ENCODE results near the gene HSD17B2.

The HSD17B2 gene

GRCh38 chr16:81994485-81994884 is 40.6 kb upstream of the HSD17B2 start:
- peaks cover 17% of the 10 kb centered on the region for H3K36me3 ChIP-seq (ENCODE audit: low read depth)
- peak; percentile 22 for TF ChIP-seq CTCF (IDR thresholded peaks at IDR 0.05; ENCODE audit: poor library complexity, severe bottlenecking)
- no peaks in the 10 kb centered on the region for H3K27me3 ChIP-seq (ENCODE audit: insufficient read depth, poor library complexity, severe bottlenecking)
- no peak for ATAC-seq (ENCODE audit: low read depth)
- no peaks in the 10 kb centered on the region for H3K9me3 ChIP-seq (ENCODE audit: severe bottlenecking)
- no peak overlapping the region for H3K4me3 ChIP-seq (ENCODE audit: severe bottlenecking)
- H3K4me1 ChIP-seq (ENCODE audit: insufficient read depth, poor library complexity, severe bottlenecking), result peaks cover 25% of the 10 kb centered on the region
- H3K27ac ChIP-seq (ENCODE audit: poor library complexity, severe bottlenecking), result no peak overlapping the region
- no peak for DNase-seq (ENCODE audit: low spot score)

- Histone ChIP-seq H3K27ac (ENCODE audit: poor library complexity, severe bottlenecking) (no peak overlapping the region), H3K9me3 (ENCODE audit: severe bottlenecking) (no peaks in the 10 kb centered on the region), H3K36me3 (ENCODE audit: low read depth) (peaks cover 27% of the 10 kb centered on the region), H3K4me3 (ENCODE audit: severe bottlenecking) (no peak overlapping the region), H3K27me3 (ENCODE audit: insufficient read depth, poor library complexity, severe bottlenecking) (no peaks in the 10 kb centered on the region), H3K4me1 (ENCODE audit: insufficient read depth, poor library complexity, severe bottlenecking) (peaks cover 25% of the 10 kb centered on the region)
- ATAC-seq (ENCODE audit: low read depth), result no peak
- TF ChIP-seq CTCF (IDR thresholded peaks at IDR 0.05; ENCODE audit: poor library complexity, severe bottlenecking), result no peak
- DNase-seq (ENCODE audit: low spot score), result no peak
These were observed 39.4 kb upstream of the HSD17B2 start for GRCh38 chr16:81995651-81996050.

- Histone ChIP-seq H3K27me3 (ENCODE audit: insufficient read depth, poor library complexity, severe bottlenecking) (no peaks in the 10 kb centered on the region), H3K4me3 (ENCODE audit: severe bottlenecking) (no peak overlapping the region), H3K27ac (ENCODE audit: poor library complexity, severe bottlenecking) (peak overlapping the region; percentile 78), H3K9me3 (ENCODE audit: severe bottlenecking) (no peaks in the 10 kb centered on the region), H3K36me3 (ENCODE audit: low read depth) (peaks cover 27% of the 10 kb centered on the region), H3K4me1 (ENCODE audit: insufficient read depth, poor library complexity, severe bottlenecking) (peaks cover 25% of the 10 kb centered on the region)
- peak; percentile 68 for TF ChIP-seq CTCF (IDR thresholded peaks at IDR 0.05; ENCODE audit: poor library complexity, severe bottlenecking)
- no peak for DNase-seq (ENCODE audit: low spot score)
- peak; percentile 74 for ATAC-seq (ENCODE audit: low read depth)
These were observed 38.2 kb upstream of the HSD17B2 start for GRCh38 chr16:81996664-81997509.

GRCh38 chr16:81997738-81998137 is 37.3 kb upstream of the HSD17B2 start:
- H3K27ac ChIP-seq (ENCODE audit: poor library complexity, severe bottlenecking), result peak overlapping the region; percentile 78
- no peak for TF ChIP-seq CTCF (IDR thresholded peaks at IDR 0.05; ENCODE audit: poor library complexity, severe bottlenecking)
- H3K27me3 ChIP-seq (ENCODE audit: insufficient read depth, poor library complexity, severe bottlenecking), result no peaks in the 10 kb centered on the region
- H3K4me1 ChIP-seq (ENCODE audit: insufficient read depth, poor library complexity, severe bottlenecking), result peaks cover 25% of the 10 kb centered on the region
- no peak overlapping the region for H3K4me3 ChIP-seq (ENCODE audit: severe bottlenecking)
- H3K36me3 ChIP-seq (ENCODE audit: low read depth), result peaks cover 30% of the 10 kb centered on the region
- ATAC-seq (ENCODE audit: low read depth), result peak; percentile 85
- no peak for DNase-seq (ENCODE audit: low spot score)
- H3K9me3 ChIP-seq (ENCODE audit: severe bottlenecking), result no peaks in the 10 kb centered on the region

GRCh38 chr16:82002831-82003230 is 32.2 kb upstream of the HSD17B2 start:
- no peak for TF ChIP-seq CTCF (IDR thresholded peaks at IDR 0.05; ENCODE audit: poor library complexity, severe bottlenecking)
- H3K27me3 ChIP-seq (ENCODE audit: insufficient read depth, poor library complexity, severe bottlenecking), result no peaks in the 10 kb centered on the region
- H3K36me3 ChIP-seq (ENCODE audit: low read depth), result peaks cover 53% of the 10 kb centered on the region
- H3K4me1 ChIP-seq (ENCODE audit: insufficient read depth, poor library complexity, severe bottlenecking), result peaks cover 4% of the 10 kb centered on the region
- no peak overlapping the region for H3K27ac ChIP-seq (ENCODE audit: poor library complexity, severe bottlenecking)
- ATAC-seq (ENCODE audit: low read depth) (no peak), DNase-seq (ENCODE audit: low spot score) (no peak)
- no peak overlapping the region for H3K4me3 ChIP-seq (ENCODE audit: severe bottlenecking)
- no peaks in the 10 kb centered on the region for H3K9me3 ChIP-seq (ENCODE audit: severe bottlenecking)
